ENCODE measurements around the gene TMEM51.

GRCh38 chr1:15124362-15125100 is 29.0 kb upstream of the TMEM51 start:
- TF ChIP-seq CTCF (IDR thresholded peaks at IDR 0.05; ENCODE audit: insufficient read depth, low read length) (no peak), GABPA (IDR thresholded peaks at IDR 0.05; ENCODE audit: low read depth) (no peak), SPI1 (IDR thresholded peaks at IDR 0.05; ENCODE audit: borderline replicate concordance, low read depth) (no peak), POLR2AphosphoS5 (IDR thresholded peaks at IDR 0.05; ENCODE audit: low read depth) (no peak)
